DMS79 (cell line): ENCODE data around the gene TACO1.

Source experiments
- DNase-seq: peaks from one replicate; lab custom pipeline; 2025; lab: John Stamatoyannopoulos, UW

The TACO1 gene

DNA sequence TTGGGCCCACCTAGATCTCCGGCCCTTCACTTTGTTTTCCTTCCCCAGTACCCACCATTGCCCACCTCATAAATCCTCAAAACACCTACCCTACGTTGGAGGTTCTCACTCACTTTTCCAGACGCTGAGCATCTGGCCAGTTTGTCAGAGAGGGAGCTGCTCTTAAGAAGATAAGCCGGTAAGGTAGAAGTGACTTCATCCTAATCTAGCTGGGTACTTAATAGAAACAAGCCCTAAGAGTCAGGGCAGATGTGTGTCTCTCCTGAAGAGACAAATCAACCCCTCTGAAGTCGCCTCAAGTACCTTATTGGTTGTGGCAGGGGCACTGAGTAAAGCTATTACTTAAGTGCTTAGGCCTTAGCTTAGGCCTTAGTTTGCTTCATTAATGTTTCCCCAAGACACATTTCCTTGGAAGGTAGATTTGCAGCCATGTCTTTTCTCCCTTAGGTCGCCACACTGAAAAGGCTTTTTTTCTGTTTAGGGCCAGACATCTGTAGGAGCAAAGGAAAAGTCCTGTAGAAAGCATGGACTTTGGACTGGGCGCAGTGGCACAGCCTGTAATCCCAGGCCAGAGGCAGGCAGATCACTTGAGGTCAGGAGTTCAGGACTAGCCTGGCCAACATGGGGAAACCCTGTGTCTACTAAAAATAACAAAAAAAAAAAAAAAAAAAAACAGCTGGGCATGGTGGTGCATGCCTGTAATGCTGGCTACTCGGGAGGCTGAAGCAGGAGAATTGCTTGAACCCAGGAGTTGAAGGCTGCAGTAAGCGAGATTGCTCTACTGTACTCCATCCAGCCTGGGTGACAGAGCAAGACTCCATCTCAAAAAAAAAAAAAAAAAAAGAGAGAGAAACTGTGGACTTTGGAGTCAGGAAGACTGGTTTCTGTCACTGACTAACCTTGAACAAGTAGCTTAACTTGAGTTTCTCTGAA lies 1.0 kb downstream of the TACO1 start:
- DNase-seq = no peak

DNA sequence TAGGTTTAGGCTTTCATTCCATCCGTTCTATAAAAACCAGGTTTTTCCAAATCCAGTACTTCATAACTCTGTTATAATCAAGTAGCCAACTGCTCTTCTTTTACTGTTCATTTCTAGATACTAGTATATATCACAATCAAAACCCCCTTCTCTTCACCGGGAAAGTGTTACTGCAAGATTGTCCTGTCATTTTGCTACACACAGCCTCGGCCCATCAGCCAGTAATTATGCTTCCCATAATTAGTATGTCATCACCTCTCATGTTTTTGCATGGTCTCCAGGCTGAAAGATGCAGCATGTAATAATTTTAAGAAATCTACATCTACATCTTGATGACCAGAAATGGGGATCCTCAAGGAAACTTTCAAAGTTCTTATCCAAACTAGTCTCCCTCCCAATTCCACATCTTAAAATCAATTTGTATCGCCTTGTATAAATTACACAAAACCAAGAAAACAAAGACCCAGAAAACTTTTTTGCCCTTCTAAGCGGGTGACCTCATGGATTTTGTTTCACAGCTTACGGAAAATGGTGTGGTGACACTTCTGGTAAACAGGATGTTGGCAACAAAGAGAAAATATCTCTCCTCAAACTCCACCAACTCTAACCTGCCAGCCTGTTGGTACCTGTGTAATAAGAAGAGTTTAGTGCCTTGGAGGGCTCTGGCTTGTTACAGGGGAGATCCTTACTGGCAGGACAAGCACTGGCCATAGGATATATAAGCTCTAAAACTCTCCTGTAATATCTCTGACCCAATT lies 9.3 kb downstream of the TACO1 start:
- DNase-seq = no peak

DNA sequence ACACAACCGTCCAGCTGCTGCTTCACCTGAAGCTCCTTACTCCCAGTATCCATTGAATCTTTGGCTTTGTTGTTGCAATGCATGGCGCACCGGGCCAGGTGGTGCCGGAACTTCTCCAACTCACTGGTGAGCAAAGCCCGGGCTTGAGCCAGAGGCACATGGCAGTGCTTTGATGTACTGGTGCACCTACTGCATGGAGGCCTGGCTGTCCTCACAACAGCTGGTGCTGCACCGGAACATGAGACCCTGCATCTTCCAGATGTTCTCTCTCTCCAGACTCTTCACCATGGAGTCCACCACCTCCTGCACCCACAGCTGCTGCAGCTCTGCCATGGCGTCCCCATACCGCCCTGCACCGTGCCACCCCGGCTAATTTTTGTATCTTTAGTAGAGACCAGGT lies 10.2 kb downstream of the TACO1 start:
- no peak for DNase-seq

DNA sequence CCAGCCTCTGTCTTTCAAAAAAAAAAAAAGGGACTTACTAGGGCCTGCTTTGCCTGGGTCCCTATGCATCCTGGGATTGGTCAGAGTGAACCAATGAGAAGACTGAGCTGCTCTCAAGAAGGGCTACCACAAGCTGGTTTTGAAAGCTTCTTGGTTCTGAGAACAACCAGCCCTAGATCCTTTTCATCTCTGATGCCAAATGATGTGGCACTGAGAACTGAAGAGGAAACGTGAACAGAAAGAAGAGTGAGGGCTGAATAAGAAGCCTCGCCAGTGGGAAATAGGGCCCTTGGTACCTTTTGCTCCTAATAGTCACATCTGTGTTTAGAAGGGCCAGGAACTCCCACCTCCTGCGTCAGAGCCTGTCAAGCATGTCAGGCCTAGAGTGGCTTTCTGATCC lies 10.7 kb downstream of the TACO1 start:
- no peak for DNase-seq

DNA sequence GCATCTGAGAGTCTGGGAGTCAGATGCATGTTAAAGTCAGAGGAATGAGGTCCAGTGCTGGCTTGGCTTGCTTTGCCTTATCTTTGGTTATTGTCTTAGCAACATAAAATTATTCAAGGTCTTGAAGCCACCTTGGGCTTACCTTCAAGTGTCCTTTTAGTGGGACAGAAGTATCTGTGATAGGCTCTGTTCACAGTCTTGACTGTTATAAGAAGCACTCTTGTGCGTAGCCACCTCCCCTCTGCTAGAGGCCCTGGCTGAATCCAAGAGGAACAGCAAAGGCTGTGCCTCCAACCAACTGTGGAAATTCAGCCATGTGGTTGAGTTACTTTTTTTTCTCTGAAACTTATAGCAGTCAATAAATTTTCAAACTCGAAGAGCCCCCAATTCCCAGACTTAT lies 13.0 kb downstream of the TACO1 start:
- no peak for DNase-seq

DNA sequence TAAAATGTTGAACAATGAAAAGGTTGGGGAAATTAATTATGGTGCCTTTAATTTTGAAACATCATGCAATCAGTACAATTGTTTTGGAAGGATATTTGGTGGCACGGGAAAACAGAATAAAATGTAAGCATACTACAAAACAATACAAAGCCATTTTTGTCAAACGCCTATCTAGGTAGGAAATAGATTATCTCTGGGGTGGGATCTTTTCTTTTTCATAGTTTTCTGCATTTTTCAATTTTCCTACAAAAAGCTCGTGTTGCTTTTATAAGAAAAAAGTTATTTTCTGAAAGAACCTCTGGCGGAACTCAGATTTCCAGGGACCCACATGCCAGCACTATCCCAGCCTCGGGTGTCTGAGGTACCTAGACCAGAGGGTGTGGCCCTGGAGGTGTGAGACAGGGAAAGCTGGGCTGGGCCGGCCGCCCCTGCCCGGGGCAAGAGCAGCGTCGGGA lies 20.6 kb downstream of the TACO1 start:
- no peak for DNase-seq

DNA sequence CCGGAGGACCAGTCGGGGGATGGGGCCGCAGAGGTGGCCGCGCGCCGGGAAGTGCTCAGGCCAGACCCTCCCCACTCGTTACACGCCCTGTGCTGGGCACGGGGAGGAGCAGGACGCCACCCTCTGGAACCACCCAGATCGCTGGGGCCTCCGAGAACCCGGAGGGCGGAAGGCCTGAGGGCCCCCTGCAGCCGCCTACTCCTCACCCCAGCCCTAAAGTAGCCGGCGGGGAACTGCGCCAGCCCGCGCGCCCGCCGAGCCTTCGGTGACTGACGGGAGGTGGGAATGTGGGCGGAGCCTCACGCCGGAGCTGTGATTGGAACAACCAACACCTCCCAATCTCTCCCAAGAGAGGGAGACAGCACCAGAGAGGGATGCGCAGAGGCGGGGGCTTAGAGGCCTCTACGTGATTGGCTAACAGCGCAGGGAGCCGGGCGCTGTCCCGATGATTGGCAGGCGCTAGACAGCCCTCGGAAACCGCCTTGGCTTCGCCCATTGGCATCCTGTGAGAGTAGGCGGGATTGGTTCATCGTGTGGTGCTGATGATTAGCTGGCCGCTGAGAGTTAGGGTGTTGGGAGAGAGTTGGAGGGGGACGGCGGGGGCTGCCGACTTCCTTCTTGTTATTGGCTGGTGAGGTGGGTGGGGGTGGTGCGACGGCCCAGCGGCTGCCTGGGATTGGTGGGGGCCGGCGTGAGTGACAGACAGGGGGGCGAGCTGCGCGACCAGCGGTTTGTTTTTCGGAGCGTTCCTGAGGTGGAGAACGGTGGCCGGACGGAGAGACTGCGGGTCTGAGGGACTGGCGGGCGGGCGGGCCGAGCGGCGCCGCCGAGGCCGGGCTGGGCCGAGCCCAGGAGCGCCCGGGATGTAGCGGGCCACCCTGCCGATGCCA lies 21.2 kb downstream of the TACO1 start, which contains the start of gene MAP3K3:
Gene MAP3K3 (plus strand): TSS at position 734 of the 890 bp plus-strand sequence. CDS start 343 bp downstream, outside the sequence.
- peak; percentile 96 for DNase-seq

DNA sequence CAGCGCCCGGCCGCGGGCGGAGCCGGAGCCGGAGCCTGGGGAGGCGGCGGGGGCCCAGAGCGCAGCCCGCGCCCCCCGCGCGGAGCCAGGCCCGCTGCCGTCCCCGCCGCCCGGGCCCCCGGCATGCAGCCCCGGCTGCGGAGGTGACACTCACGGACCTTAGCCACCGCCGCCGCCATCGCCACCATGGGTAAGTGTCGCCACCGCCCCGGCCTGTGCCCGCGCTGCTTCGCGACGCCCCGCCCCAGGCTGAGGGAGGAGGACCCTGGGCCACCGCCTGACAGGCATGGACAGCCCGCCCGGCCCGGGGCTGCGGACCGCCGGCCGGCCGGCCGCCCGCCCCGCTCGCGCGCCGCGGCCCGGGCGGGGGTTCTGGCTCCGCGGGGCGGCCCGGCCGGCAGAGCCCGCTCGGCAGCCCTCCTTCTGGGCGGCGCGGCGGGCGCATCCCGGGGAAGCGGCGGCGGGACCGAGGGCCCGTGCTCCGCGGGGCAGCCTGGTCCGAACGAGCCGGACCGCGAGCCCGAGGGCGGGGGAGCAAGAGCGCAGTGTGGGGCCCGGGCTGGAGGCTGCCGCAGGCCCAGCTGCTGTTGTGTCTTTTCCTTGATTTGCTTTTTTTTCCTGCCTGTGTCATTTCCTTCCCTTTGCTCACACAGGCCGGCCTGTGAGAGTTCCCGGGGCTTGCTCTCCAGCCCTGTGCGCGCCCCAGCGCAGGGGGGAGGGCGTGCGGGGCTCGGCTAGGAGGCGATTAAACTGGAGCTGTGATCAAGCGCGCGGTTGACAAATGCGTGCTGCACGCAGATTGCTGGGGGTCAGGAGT lies 22.1 kb downstream of the TACO1 start:
- no peak for DNase-seq

DNA sequence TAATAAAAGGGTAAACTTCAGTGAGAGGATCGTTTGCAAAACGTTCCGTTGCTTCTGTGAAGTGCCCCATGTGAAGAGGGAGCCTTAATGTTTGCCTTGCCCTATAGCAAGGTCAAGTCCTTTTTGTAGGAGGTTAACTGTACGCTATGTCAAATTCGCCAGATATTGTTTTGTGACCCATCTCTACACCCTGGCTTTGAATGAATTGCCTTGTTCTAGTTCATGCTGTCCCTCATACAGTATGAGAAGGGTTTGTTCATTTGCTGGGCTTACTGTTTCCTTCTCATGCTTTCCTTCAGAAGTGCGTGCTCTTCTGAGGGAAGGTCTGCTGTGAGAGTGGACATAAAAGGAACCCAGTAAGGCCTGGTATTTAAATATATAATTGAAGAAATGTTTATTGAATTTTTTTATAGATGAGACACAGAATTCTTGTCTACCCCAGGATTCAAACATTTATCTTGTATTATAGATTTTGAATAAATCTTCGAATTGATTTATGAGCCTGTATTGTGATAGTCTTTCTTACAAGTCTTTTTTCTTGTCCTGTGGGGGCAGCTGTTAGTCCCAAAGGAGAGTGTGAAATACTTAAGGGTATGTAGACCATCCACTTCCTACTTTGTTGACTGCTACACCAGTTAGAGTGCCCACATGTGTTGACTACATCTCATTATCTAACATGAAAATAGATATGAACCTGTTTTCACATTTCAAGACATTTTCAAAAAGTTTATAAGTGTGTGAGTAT lies 23.3 kb downstream of the TACO1 start:
- DNase-seq = no peak

DNA sequence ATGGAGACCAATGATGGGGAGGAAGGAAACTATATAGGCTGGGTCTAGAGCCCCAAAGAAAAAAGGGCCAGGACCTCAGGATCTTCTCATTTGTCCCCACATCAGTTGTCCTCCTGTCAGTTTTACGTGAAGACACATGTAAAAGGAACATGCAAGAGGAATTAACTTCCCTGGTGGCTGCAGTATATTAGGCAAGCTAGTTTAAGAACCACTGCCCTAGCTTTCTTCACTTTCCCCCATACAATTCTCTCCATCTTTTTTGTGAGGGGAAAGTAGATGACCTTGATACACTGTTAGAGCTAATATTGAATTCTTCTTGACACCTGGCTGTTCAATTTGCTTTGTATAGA lies 23.8 kb downstream of the TACO1 start:
- no peak for DNase-seq

DNA sequence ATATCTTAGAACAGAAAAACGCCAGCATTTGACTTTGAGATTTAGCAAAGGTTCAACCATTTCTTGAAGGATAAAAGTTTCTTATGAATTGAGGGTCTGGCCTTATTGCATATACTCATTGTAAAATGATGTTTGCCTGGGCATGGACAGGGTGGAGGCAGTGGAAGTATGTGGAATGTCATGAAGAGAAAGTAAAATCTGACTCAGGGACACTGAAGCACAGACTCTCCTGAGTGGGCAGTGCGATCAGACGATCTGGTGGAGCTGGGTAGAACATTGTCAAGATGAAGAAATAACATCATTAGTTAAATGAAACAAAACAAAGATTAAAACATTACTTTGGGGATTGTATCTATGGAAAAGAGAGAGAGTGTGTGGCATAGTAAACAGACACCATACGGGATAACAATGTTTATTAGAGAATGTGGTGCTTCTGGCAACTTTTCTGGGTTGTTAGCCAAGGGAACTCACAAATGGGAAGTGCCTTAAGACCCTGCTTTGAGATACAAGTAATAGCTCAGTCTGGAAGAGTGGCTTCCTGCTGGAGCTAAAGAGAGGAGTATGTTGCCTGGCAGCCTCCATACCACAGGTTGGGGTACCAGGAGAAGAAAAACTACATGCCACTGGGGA lies 26.0 kb downstream of the TACO1 start:
- no peak for DNase-seq

DNA sequence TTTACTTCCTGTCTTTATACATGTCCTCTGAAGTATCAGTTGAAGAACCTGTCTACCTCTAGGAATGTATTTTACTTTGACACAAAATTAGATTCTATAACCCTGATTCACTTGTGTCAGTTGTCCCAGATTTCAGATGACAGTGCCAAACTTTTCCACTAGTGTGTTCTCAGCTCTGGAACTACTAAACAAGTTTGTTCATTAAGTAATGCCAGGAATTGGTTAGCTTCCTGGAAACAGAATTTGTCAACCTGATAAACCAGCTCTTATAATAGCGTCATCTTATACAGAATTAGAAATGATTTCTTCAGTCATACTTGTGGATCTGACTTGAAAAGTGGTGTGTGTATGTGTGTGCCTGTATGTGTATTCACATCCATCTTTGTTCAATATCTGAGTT lies 28.9 kb downstream of the TACO1 start:
- no peak for DNase-seq

DNA sequence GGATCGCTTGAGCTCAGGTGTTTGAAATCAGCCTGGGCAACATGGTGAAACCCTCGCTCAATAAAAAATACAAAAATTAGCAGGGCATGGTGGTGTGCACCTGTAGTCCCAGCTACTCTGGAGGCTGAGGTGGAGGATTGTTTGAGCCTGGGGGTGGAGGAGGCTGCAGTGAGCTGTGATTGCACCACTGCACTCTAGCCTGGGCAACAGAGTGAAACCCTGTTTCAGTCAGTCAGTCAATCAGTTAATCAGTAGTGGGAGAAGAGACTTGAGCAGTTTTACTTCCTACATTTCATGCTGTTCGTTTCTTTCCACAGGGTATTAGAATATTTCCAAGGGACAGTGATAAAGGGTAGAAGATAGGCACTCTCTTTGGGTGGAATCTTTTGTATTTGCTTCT lies 30.4 kb downstream of the TACO1 start:
- DNase-seq = no peak

DNA sequence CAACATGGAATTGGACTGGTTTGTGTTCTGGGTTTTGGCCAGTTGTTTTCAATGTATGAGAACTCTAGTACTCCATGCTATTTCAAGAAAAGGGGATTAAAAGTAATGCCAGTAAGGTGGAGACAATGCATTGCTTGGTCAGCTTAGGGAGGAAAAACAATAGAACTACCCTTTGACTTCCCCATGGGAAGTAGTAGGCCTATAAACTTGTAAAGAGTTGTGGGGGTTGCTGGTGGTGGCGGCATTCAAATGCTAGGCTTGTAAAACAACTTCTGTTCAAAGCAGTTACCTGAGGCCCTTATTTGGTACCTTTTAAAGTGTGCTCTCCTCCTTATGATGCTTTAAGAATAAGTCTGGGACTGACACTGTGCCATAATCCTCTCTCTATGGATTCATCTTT lies 30.9 kb downstream of the TACO1 start:
- DNase-seq = no peak

DNA sequence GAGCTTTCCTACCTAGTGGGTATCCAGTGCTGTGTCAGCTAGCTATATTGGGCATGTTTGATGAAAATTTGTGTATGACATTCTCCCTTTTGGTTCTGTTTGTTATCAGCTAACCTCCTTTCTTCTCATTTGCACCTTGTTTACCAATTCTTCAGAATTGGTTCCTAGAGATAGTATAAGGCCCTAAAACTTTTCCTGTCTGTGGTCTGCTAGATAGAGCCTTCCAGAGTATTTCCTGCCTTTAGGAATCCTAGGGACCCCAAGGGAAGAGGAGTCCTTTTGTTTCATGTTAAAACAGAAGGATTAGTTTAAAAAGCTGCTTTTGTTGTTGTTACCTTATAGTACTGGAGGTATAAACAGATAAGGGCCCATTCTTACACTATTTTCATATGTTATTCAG lies 33.0 kb downstream of the TACO1 start:
- no peak for DNase-seq

DNA sequence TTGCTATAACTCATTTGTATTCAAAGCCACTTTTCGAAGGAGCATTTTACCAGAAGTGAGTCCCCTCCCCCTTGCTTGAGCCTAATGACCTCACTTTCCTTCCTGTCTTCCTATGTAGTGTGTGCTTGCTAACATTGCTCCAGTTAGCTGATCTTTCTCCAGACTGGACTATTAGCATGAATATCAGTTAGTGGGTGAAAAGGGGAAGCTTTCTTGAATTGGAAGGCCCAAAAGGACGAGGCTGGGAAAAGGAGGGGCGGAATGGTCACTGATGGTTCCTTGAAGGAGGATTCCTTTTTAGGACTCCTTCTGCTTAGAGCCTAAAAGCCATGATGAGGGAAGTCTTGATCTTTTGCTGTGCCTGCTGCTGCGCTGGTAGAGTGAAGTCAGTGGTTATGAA lies 33.5 kb downstream of the TACO1 start:
- DNase-seq = no peak

DNA sequence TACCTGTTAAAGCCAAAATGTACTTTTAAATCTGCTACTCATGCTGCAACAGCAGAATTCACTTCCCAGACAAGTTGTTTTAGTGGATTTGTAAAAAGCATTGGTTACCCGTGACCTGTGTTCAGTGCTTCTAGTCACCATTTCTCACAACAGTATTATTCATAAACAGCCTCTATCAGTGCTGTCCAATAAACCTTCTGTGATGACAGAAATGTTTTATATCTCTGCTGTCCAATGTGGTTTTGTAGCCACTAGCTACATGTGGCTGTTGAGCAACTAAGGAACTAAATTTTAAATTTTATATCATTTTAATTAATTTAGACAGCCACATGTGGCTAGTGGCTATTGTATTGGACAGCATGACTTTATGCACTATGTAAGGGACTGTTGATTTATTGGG lies 34.1 kb downstream of the TACO1 start:
- DNase-seq = no peak

DNA sequence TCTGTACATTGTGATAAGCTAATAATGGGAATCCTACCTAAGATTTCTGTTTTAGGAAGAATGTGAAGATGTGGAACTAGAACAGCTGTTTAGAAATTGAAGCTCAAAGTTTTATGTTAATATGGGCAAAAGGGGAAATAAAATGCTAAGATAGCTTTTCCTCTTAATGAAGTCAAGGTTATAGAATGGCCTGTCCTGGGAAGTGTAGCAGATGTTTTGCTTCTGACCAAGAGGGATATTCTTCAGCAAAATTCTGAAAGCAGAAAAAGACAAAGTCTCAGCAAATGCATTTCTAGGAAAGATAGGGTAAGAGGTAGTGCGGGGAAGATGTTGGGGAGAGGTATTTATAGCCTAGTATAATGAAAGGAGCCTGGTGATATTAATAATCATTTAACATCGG lies 34.6 kb downstream of the TACO1 start:
- no peak for DNase-seq

DNA sequence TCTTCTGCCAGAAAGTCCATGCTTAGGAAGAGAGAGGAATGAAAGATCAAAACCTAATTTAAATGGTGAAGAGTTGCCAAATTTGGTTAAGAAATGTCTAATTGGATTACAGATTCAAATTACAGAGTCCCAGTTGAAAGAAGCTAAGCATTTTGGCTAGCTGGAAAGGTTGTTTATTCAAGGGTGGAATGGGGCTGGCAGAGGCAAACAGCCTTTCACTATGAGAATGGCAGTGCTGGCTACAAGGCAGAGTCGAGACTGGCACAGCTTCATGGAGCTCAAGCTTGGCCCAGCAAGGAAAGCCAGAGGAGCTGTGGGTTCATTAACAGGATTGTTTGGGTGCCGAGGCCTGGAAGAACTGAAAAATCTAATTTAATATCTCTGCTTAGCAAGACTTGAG lies 35.1 kb downstream of the TACO1 start:
- no peak for DNase-seq

DNA sequence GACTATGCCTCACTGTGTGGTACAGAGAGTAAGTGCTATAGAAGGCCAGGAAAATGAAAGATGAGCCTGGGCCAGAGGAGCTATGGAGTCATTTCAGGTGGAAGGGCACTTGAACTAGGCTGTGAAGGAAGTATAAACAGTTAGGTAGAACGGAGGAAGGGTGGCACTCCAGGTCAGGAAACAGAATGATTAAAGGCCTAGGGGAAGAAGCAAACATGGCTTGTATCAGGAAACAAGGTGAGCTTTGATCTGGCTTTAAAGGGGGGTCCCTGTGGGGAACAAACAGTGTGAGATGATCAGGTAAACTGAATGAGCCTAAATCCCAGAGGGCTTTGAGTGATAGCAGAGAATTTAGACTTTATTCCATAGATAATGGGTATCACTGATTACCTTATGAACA lies 38.4 kb downstream of the TACO1 start:
- no peak for DNase-seq
